ENCODE results near the gene AUH.

DNA sequence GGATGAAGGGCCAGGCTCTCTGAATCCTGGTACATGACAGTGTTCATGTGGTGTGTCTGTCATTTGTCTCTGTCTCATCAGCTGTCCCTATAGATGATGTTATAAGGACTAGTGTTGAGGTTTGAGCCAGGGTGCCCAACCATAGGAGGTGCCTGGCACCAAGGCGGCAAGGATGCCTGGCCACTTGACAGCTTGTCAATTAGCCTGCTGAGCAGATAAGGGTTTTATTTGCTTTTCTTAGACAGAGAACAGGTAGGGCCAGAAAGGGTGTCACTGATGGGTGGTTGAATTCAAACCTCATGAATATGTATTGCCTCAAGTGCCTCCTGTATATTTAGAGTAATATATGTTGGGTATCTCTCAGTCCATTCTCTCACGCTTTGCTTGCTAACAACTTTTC, 30.1 kb upstream of the AUH start:
- no peak for TF ChIP-seq ELF4 (IDR thresholded peaks at IDR 0.05)
- no peak for TF ChIP-seq SP1 (IDR thresholded peaks at IDR 0.05)
- TF ChIP-seq FOXK2 (IDR thresholded peaks at IDR 0.05), result no peak
- no peak for TF ChIP-seq NFRKB (IDR thresholded peaks at IDR 0.05)
- no peak for TF ChIP-seq TARDBP (IDR thresholded peaks at IDR 0.05)
- TF ChIP-seq BHLHE40 (IDR thresholded peaks at IDR 0.05; ENCODE audit: borderline replicate concordance), result no peak
- no peak for TF ChIP-seq FOXM1 (IDR thresholded peaks at IDR 0.05; ENCODE audit: borderline replicate concordance)
- TF ChIP-seq, protein P1, sequence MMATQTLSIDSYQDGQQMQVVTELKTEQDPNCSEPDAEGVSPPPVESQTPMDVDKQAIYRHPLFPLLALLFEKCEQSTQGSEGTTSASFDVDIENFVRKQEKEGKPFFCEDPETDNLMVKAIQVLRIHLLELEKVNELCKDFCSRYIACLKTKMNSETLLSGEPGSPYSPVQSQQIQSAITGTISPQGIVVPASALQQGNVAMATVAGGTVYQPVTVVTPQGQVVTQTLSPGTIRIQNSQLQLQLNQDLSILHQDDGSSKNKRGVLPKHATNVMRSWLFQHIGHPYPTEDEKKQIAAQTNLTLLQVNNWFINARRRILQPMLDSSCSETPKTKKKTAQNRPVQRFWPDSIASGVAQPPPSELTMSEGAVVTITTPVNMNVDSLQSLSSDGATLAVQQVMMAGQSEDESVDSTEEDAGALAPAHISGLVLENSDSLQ (IDR thresholded peaks at IDR 0.05), result no peak
- no peak for TF ChIP-seq LEF1 (IDR thresholded peaks at IDR 0.05; ENCODE audit: borderline replicate concordance)
- TF ChIP-seq CTBP1 (IDR thresholded peaks at IDR 0.05; ENCODE audit: borderline replicate concordance), result no peak
- no peak for TF ChIP-seq HDGF (IDR thresholded peaks at IDR 0.05; ENCODE audit: borderline replicate concordance)
- TF ChIP-seq ARNT (IDR thresholded peaks at IDR 0.05), result no peak
- no peak for TF ChIP-seq SUZ12 (IDR thresholded peaks at IDR 0.05)

All from HEK293T (cell line).